Dermis microvascular lymphatic vessel endothelial cell (primary cell): ENCODE data around the gene NGDN. TPM values are rescaled to one million over a fixed set of nuclear protein-coding genes. Genes with fewer than 3 reads are reported as not detected.

Experiments
- DNase-seq, 2 donors: peaks; one replicate each; pipeline versions ENCODE4 v3.0.0 to v3.0.0-alpha.2; 2010; ENCODE audit warnings: low read depth in 2 of 2
- total RNA-seq: library from RNA; depleted of rRNA; stranded (reverse); fragments of >200 nt; gene quantifications from 2 replicates; pipeline ENCODE4 v1.2.1, GENCODE V29; 2014

The NGDN gene
- total RNA-seq, 1 donor from 2014 or later: 36.7 TPM

- no peak for DNase-seq
These were observed 51.5 kb downstream of the NGDN start for GRCh38 chr14:23520899-23521533.

GRCh38 chr14:23521785-23522640 is 52.5 kb downstream of the NGDN start:
- no peak for DNase-seq

DNA sequence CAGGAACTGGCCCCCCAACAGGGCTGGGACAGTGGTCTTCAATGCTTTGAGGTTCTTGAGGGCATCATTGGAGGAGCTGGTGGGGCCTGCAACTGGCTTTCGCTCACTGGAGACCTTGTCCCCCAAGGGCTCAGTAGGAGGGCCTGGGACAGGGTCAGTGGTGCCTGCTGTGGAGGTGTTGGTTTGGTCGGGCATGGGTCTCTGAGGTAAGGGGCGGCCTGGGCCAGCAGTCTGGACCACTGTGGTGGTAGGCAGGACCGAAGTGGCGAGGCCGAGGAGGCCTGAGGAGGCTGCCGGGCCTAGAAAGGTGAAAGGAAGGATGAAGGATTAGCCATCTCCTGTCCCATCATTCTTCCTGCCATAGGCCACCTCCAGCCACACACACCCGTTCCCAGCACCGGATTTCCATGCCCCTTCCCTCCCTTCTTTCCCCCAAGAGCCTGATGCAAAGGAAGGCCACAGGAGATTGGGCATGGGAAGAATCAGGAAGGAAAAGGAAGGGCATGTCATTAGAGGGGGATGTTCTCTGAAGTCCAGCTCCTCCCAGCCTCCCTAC is 53.2 kb downstream of the NGDN start:
- DNase-seq: no peak

- DNase-seq: no peak
These were observed 53.9 kb downstream of the NGDN start for GRCh38 chr14:23523229-23524016.

DNA sequence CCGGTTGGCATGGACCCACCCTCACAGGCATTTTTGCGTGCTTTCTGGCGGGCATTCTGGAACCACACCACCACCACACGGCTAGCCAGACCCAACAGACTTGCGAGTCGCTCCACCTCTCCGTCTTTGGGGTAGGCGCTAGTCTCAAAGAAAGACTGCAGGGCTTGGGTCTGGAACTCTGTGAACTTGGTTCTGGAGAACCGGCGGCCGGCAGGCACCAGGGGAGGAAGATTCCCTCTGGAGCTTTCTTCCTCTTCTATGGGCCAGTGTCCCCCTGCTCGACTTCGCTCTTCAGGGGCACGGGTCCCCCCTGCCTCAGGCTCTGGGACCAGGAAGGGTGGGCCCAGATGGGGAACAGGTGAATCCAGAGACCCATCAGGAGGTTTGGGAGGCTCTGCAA is 55.5 kb downstream of the NGDN start:
- DNase-seq: no peak

- no peak for DNase-seq
These were observed 56.1 kb downstream of the NGDN start for GRCh38 chr14:23525611-23526010.

Other genes with a start within 250 kb of the NGDN start
- not detected in 2 replicates for gene RNF212B, start 231.8 kb upstream of the NGDN start, total RNA-seq
- 3.1 and 4.6 TPM in 2 replicates for gene HOMEZ, start 183.6 kb upstream of the NGDN start, total RNA-seq
- gene PPP1R3E, start 166.8 kb upstream of the NGDN start, total RNA-seq: 1.7 and 2.9 TPM in 2 replicates
- 10.9 and 16.3 TPM in 2 replicates for gene BCL2L2, start 162.9 kb upstream of the NGDN start, total RNA-seq
- gene PABPN1, start 148.2 kb upstream of the NGDN start, total RNA-seq: 67.0 and 90.6 TPM in 2 replicates
- 0.13 and 0.38 TPM in 2 replicates for gene SLC22A17, start 116.8 kb upstream of the NGDN start, total RNA-seq
- not detected in 2 replicates for gene EFS, start 104.5 kb upstream of the NGDN start, total RNA-seq
- under 0.01 TPM in 1 of 2 replicates, not detected in the other for gene IL25, start 96.9 kb upstream of the NGDN start, total RNA-seq
- gene CMTM5, start 92.7 kb upstream of the NGDN start, total RNA-seq: not detected in 2 replicates
- gene MYH6, start 61.4 kb upstream of the NGDN start, total RNA-seq: not detected in 2 replicates
- gene MYH7, start 34.0 kb upstream of the NGDN start, total RNA-seq: not detected in 2 replicates
- 0.13 TPM in 2 replicates for gene ZFHX2, start 82.1 kb downstream of the NGDN start, total RNA-seq
- gene THTPA, start 86.6 kb downstream of the NGDN start, total RNA-seq: 4.6 and 7.3 TPM in 2 replicates
- gene AP1G2, start 98.1 kb downstream of the NGDN start, total RNA-seq: 20.4 and 28.6 TPM in 2 replicates
- under 0.01 and 0.13 TPM in 2 replicates for gene JPH4, start 109.1 kb downstream of the NGDN start, total RNA-seq
- 1.7 and 2.0 TPM in 2 replicates for gene DHRS2, start 166.7 kb downstream of the NGDN start, total RNA-seq